ENCODE data around the gene TMEM62.

GRCh38 chr15:43094416-43095030 is 38.9 kb upstream of the TMEM62 start:
- TF ChIP-seq, protein P1, sequence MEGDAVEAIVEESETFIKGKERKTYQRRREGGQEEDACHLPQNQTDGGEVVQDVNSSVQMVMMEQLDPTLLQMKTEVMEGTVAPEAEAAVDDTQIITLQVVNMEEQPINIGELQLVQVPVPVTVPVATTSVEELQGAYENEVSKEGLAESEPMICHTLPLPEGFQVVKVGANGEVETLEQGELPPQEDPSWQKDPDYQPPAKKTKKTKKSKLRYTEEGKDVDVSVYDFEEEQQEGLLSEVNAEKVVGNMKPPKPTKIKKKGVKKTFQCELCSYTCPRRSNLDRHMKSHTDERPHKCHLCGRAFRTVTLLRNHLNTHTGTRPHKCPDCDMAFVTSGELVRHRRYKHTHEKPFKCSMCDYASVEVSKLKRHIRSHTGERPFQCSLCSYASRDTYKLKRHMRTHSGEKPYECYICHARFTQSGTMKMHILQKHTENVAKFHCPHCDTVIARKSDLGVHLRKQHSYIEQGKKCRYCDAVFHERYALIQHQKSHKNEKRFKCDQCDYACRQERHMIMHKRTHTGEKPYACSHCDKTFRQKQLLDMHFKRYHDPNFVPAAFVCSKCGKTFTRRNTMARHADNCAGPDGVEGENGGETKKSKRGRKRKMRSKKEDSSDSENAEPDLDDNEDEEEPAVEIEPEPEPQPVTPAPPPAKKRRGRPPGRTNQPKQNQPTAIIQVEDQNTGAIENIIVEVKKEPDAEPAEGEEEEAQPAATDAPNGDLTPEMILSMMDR (IDR thresholded peaks at IDR 0.05; ENCODE audit: low read depth, low read length): no peak
- TF ChIP-seq EZH2phosphoT487 (IDR thresholded peaks at IDR 0.05; ENCODE audit: low read depth): no peak

Data from OCI-LY3 (cell line).